ENCODE measurements around the gene KRT3. TPM values are rescaled to one million over a fixed set of nuclear protein-coding genes. Genes with fewer than 3 reads are reported as not detected.

Gene KRT3
- total RNA-seq, 1 donor from 2014 or later = not detected

GRCh38 chr12:52815676-52816588 lies 20.0 kb upstream of the KRT3 start:
- no peak for DNase-seq
- CTCF ChIA-PET = no interaction called here
- intact Hi-C loops (cut with micrococcal nuclease) = no loop called here
- POLR2A ChIA-PET = no interaction called here
- no peak for ATAC-seq (ENCODE audit: low read depth)
- H3K27me3 Mint-ChIP-seq = peaks cover 22% of the 10 kb centered on the region
- no peak overlapping the region for H3K27ac Mint-ChIP-seq
- no peaks in the 10 kb centered on the region for H3K36me3 Mint-ChIP-seq (ENCODE audit: low read depth)
- H3K4me3 Mint-ChIP-seq = no peak overlapping the region
- H3K4me1 Mint-ChIP-seq = no peaks in the 10 kb centered on the region
- no peaks in the 10 kb centered on the region for H3K9me3 Mint-ChIP-seq
- no peak for TF ChIP-seq CTCF (IDR thresholded peaks at IDR 0.05)

DNA sequence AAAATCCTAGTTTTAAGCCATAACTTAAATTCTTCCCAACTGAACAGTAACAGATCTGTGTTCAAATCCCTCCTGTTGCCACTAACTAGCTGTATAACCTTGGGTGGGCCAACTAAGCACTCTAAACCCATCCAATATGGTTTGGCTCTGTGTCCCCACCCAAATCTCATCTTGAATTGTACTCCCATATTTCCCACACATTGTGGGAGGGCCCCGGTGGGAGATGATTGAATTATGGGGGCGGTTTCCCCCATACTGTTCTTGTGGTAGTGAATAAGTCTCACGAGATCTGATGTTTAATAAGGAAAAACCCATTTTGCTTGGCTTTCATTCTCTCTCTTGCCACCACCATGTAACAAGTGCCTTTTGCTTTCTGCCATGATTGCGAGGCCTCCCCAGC lies 19.2 kb upstream of the KRT3 start:
- Mint-ChIP-seq H3K4me1 (no peaks in the 10 kb centered on the region), H3K9me3 (no peaks in the 10 kb centered on the region), H3K27ac (no peak overlapping the region), H3K4me3 (no peak overlapping the region), H3K27me3 (peaks cover 21% of the 10 kb centered on the region), H3K36me3 (ENCODE audit: low read depth) (no peaks in the 10 kb centered on the region)
- DNase-seq (no peak), ATAC-seq (ENCODE audit: low read depth) (no peak)
- POLR2A ChIA-PET = no interaction called here
- no peak for TF ChIP-seq CTCF (IDR thresholded peaks at IDR 0.05)
- CTCF ChIA-PET = no interaction called here
- intact Hi-C loops (cut with micrococcal nuclease) = no loop called here

DNA sequence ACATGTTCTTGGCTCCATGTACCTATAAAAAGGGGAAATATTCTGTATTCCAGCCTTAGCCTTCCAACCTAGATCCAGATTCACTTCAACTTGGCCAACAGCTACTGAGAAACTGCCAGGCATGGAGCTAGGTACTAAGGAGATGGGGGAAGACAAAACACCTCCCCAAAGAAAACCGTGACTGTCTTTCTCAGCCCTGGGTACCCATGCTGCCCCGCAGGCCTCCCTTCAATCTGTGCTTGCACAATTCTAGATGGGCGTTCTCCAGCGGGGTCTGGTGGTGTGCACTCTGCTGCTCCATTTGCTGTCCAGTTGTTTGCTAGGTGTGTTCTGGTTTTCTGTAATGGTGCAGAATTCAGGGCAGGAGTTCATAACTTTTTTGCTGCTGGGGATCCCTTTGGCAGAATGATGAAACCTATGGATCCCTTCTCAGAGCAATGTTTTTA lies 18.8 kb upstream of the KRT3 start:
- intact Hi-C loops (cut with micrococcal nuclease) = no loop called here
- ATAC-seq (ENCODE audit: low read depth) = no peak
- no peaks in the 10 kb centered on the region for H3K9me3 Mint-ChIP-seq
- H3K27ac Mint-ChIP-seq = no peak overlapping the region
- TF ChIP-seq CTCF (IDR thresholded peaks at IDR 0.05) = no peak
- H3K4me3 Mint-ChIP-seq = no peak overlapping the region
- CTCF ChIA-PET = no interaction called here
- no peaks in the 10 kb centered on the region for H3K36me3 Mint-ChIP-seq (ENCODE audit: low read depth)
- POLR2A ChIA-PET = no interaction called here
- DNase-seq = no peak
- H3K27me3 Mint-ChIP-seq = peaks cover 20% of the 10 kb centered on the region
- H3K4me1 Mint-ChIP-seq = no peaks in the 10 kb centered on the region

- Mint-ChIP-seq H3K27ac (no peak within 1 kb of the TSS), H3K4me3 (no peak within 1 kb of the TSS)
Observed at GRCh38 chr12:52813885-52814709, 18.2 kb upstream of the KRT3 start, which contains the start of gene KRT4. TSS of gene KRT4 (minus strand) at chr12:52814116. CDS start at chr12:52814058, 58 bp downstream.

More at GRCh38 chr12:52813885-52814709, 18.2 kb upstream of the KRT3 start, which contains the start of gene KRT4:
- intact Hi-C loops (cut with micrococcal nuclease) = no loop called here
- no peak for TF ChIP-seq CTCF (IDR thresholded peaks at IDR 0.05)
- Mint-ChIP-seq H3K36me3 (ENCODE audit: low read depth) (no peaks in the 10 kb centered on the region), H3K4me1 (no peaks in the 10 kb centered on the region), H3K27me3 (peaks cover 18% of the 10 kb centered on the region), H3K9me3 (no peaks in the 10 kb centered on the region)
- ATAC-seq (ENCODE audit: low read depth) (no peak), DNase-seq (no peak)
- POLR2A ChIA-PET = no interaction called here
- CTCF ChIA-PET = no interaction called here
